ENCODE data around the gene SCGB3A1.

SCGB3A1 gene, protein sequence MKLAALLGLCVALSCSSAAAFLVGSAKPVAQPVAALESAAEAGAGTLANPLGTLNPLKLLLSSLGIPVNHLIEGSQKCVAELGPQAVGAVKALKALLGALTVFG

DNA sequence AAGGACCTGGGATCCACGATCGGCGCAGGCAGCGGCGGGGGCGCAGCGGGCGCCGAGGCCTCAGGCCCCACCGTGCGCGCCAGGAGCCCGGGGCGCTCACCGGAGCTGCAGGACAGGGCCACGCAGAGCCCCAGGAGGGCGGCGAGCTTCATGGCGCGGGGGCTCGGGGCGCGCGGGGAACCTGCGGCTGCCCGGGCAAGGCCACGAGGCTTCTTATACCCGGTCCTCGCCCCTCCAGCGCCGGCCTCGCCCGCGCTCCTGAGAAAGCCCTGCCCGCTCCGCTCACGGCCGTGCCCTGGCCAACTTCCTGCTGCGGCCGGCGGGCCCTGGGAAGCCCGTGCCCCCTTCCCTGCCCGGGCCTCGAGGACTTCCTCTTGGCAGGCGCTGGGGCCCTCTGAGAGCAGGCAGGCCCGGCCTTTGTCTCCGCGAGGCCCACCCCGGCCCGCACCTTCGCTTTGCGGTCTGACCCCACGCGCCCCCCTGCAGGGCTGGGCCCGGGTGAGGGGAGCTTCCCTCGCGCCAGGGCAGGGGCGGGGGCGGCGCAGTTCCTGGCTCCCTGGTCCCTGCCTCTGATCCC, at the start of gene SCGB3A1:
Gene SCGB3A1, minus strand, starts transcription at position 189 of the 577 bp plus-strand sequence. Its CDS starts 37 bp downstream, at position 152.
- DNase-seq, result no peak

GRCh38 chr5:180640611-180640860, 49.2 kb upstream of the SCGB3A1 start:
- DNase-seq, result no peak

DNA sequence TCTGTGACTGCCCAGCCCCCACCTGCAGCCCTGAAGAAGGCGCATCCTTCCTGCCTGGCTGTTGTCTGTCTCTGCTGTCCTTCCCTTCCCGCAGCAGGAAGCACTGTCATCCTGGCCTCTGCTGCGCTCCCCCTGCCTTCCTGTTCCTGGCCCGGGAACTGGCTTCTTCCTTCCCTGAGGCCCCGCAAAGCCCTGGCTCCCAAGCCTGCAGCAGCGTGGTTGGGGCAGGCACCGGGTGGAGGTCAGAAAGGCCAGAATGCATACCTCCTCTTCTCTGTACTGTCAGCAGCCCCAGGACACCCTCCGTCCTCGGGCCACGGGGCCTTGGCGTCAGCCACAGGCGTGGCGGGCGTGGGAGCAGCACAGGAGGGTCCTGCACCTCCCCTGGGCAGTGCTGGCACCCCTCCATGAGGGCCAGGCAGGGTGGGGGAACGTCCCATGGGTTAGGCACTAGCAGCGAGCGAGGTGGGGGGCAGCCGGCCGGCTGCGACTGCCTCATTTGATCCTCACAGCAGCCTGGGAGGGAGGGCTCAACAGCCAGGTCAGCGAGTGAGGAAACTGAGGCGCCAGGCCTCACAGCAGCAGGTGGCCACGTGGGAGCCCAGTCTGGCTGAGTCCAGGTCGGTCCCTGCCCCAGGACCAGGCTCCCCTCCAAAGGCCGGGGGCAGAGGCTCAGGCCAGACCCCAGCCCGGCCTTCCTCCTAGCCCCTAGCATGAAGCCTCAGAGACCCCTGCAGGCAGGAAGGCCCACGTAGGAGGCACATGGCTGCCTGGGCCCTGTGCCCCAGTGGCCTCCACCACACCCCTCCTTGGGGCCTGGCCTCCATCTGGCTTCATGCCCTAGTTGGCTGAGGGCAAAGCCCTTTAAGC, 48.7 kb upstream of the SCGB3A1 start:
- DNase-seq, result no peak

GRCh38 chr5:180639287-180639686, 48.0 kb upstream of the SCGB3A1 start:
- DNase-seq, result no peak

- DNase-seq, result no peak
Measured at GRCh38 chr5:180637962-180638680, 46.8 kb upstream of the SCGB3A1 start.

DNA sequence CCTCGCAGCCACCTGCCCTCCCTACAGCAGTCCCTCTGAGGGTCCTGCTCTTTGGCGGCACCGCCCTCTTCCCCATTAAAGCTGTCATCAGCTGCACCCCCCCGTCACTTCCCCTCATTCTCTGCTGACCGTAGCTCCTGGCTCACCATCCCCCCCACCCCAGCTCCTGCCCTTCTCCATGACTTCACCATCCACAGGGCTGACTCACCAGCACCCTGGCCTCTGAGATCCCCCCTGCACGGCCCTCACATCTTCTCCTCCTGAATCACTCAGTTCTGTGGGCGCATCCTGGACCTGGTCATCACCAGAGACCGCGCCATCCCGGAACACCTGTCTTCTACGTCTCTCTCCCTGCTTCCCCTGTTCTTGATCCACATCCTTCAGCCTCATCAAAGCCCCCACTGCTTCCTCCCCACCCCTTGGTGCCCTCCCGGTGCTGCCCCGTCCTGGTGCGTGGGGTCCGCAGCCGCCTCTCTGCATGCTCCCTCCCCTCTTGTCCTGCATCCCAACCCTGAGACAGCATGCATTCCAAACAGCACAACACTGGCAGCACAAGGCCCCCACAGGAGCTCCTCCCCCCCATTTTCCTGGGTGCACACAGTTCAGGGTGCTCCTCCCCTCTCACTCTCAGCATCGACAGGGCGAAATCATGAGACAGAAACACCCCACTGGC, 45.2 kb upstream of the SCGB3A1 start:
- DNase-seq, result no peak

DNA sequence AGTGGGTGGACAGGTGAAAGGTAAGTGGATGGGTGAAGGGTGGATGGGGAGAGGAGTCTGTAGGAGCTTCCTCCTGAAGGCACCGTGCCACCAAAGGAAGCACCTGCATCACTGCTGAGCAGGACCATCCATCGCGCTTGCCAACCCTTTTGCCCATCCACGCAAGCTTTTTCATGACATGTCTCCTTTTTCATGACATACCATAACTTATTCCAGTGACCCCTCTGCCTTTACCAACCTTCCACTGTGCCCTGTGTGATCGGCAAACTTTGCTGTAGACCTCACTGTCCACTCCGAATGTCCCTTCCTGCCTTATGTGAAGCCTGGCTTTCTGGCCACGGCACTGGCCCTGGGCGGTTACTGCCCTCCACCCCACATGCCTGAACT, 44.7 kb upstream of the SCGB3A1 start:
- no peak for DNase-seq

DNA sequence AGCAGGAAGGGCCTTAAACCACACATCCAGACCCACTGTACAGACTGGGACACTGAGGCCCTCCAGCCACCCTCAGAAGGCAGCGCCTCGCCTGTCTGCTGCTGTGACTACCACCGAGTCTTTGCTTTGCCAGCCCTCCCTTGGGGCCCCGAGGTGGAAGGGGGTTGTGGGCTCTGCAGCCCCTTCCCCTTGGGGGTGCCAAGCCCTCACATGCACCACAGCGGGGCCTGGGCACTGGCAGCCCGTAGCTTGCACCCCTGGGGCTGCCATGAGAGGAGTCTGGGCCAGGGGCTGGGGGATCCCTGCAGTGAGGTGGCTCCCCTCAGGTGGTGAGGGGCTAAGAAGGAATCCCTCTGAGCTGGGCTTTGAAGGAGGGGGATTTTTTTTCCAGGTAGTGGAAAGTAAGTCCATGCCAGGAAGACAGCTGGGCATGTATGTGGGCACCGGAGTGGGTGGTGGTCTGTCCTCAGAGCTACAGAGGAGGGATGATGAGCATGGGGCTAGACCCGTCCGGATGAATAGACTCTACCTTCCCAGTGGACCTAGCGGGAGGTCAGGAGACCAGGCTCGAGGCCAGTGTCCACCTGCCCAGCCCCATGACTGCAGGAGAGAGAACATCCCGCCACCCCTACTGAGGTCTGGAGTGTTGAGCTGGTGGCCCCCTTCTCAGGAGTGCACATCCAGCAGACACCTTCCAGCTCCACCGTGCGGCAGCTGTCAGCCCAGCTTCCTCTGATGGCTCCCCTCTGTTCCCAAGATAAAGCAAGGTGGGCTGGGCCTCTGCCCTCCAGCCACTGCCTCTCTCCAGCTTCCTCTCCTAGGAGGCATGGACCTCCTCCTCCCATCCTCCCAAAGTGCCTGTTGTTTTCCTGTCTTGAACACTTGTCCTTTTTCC, 42.2 kb upstream of the SCGB3A1 start:
- no peak for DNase-seq

DNA sequence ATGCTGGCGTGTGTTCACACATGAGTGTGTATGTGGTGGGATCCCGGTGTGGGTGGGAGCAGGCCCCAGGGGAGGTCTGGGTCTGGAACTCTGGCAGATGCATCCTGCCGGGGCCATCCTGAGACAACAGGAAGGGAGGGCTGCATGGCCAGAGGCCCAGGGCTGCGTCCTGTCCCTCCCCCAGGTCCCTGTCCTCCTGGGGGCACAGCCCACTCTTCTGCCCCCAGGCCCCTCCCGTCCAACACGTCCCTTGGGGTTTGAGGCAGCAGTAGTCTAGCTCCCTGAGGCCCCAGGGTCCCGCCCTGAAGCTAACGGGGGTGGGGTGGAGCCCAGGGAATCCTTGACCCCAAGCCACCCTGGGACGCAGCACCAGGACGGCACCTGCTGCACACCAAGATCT, 41.5 kb upstream of the SCGB3A1 start:
- DNase-seq, result no peak

DNA sequence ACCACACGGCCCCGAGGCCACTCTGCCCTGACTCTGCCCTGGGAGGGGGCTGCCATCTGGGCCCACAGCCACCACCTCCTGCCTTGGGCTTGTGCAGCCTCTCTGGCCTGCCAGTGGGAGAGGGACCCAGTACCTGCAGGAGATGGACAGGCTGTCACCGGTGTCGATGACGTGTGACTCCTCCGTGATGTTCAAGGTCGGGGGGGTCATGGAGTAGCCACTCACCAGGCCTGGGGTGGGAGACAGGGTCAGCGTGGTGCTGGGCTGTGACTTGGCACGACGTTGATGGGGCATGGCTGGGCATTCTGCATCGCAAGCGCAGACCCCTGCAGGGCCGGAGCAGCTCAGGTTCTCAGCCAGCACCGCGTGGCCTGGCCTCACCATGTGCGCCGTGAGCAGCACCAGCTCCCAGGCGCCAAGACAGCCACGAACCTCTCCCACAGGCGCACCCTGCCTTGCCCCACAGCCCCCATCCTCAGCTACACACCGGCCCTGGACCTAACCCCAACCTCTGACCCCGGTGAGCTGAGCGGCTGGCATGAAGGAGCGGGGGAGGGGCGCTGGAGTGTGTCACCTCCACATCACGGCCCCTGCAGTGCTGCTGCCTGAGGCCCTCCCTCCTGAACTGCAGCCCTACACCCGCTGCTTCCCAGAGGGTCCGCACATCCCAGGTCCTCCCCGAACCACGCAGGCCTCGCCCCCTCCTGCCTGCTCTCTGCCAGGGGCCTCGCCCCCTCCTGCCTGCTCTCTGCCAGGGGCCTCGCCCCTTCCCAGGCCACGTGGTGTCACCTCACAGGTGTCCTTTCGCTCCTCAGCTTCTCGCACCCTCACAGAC, 40.5 kb upstream of the SCGB3A1 start:
- DNase-seq, result no peak

DNA sequence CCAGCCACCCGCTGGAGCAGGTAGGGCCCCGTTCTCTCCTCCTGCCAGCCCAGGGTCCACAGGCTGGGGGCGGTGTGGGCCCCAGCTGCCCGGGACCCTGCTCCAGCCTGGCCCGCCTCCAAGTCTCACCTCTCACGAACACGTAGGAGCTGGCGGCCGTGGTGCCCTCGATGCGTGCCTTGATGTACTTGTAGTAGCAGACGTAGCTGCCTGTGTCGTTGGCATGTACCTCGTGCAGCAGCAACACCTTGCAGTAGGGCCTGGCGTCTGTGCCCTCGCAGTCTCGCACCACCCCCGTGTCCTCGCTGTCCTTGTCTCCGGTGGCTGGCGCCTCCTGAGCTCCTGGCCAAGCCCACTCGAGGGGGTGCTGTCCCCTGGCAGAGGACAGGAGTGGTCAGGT, 39.1 kb upstream of the SCGB3A1 start:
- DNase-seq, result no peak

DNA sequence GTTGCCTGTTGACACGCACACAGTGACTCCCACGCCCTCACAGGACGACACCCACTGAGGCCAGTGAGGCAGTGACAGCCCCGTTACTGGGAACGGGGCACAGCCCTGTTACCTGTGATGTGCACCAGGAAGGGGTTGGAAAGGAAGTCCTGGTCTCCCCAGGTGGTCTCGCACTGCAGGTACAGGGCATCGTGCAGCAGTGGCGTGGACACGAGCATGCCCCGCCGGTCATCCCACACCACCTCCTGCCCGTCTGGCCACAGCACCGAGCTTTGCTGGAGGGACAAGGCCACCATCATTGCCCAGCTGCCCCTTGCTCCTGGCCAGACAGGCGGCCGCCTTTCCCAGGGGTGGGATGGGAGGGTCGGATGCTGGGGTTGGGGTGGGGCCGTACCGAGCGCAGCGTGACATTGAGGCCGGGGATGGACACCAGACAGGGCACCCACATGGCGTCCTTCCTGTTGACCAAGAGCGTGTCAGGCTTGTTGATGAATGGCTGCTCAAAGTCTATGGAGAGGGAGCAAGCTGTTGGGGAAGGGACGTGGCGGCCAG, 38.6 kb upstream of the SCGB3A1 start:
- DNase-seq, result no peak

- no peak for DNase-seq
Measured at GRCh38 chr5:180628827-180629750, 37.8 kb upstream of the SCGB3A1 start.

- no peak for DNase-seq
Measured at GRCh38 chr5:180628211-180628610, 36.9 kb upstream of the SCGB3A1 start.

- DNase-seq, result no peak
Measured at GRCh38 chr5:180627386-180628120, 36.3 kb upstream of the SCGB3A1 start.

DNA sequence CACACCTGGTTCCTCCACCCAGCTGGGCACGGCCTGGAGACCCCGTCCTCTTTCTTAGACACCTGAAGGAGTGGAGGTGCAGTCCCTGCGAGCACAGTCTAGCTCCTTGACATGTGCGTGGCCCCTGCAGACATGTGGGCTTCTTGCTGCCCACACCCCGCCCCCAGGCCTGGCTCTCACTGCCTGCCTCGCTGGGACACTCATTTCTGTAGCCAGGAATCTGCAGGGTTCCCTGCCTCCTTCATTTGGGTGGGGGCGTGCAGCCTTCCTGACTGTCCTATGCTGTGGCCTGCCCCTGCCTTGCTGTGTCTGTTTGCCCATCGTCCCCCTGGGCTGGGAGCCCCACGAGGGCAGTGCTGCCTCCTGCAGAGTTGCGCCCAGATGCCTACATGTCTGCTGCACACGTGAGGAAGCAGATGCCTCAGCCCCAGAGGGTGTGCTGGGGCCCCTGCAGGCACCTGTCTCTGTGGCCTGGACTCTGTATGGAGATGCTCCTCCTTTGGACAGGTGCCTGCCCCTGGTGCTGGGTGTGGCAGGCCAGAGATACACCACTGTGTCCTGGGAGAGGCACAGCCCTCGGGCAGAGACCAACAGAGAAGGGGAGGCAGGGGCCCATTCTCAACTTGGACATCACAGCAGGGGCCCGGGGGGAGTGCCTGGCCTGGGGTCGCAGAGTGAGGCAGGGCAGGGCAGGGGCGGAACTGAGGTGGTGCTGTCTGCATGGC, 35.5 kb upstream of the SCGB3A1 start:
- no peak for DNase-seq

- no peak for DNase-seq
Measured at GRCh38 chr5:180625791-180626660, 34.7 kb upstream of the SCGB3A1 start.

Data from activated T-cell treated with anti-CD3 and anti-CD28 coated beads for 4 hours (primary cell).